ENCODE measurements around the gene RUBCNL. TPM values are rescaled to one million over a fixed set of nuclear protein-coding genes. Genes with fewer than 3 reads are reported as not detected.
A peak's percentile ranks its signal among the peaks of the same experiment; 100 is the strongest.

Gene RUBCNL
- polyA plus RNA-seq, 3 donors: 1.5 to 14.5 (median 2.8) TPM

- Histone ChIP-seq H3K4me1 (ENCODE audit: control insufficient read depth in 1 of 2, insufficient read depth in 2 of 2, low read length in 2 of 2) (peaks cover 47 to 64% of the 10 kb centered on the region in 2 donors), H3K4me3 (replicated peaks in 1 of 3; ENCODE audit: low read depth in 2 of 3, low read length in 3 of 3) (no peak overlapping the region), H3K27ac (ENCODE audit: low read depth in 1 of 2, low read length in 2 of 2) (no peak overlapping the region), H2AFZ (ENCODE audit: insufficient read depth, low read depth, low read length, poor library complexity, severe bottlenecking) (no peak overlapping the region), H3K36me3 (replicated peaks in 1 of 2; ENCODE audit: control insufficient read depth in 1 of 2, insufficient read depth in 2 of 2, low read length in 2 of 2) (no peaks in the 10 kb centered on the region), H3K27me3 (ENCODE audit: control insufficient read depth in 2 of 2, insufficient read depth in 2 of 2, low read length in 2 of 2) (no peaks in the 10 kb centered on the region), H3K79me2 (ENCODE audit: insufficient read depth, low read length) (no peaks in the 10 kb centered on the region), H4K20me1 (ENCODE audit: insufficient read depth, low read length) (no peaks in the 10 kb centered on the region), H3K9me3 (replicated peaks in 1 of 2; ENCODE audit: control insufficient read depth in 1 of 2, insufficient read depth in 1 of 2, low read length in 2 of 2) (no peaks in the 10 kb centered on the region), H3K9ac (ENCODE audit: insufficient read depth, low read length, poor library complexity, severe bottlenecking) (no peak overlapping the region), H3K4me2 (replicated peaks; ENCODE audit: extremely low read depth, low read length, poor library complexity, severe bottlenecking) (no peak overlapping the region)
- WGBS (ENCODE audit: insufficient coverage): 83% methylated on average over 4 of the region's 6 CpGs
- TF ChIP-seq CTCF (IDR thresholded peaks at IDR 0.05): no peak
- no peak overlapping the region for H3K4me3 Mint-ChIP-seq
- peak overlapping the region in 1 of 7 donors; percentile 9 for H3K27ac Mint-ChIP-seq
- H3K4me1 Mint-ChIP-seq: peaks cover 62% of the 10 kb centered on the region
- no peak for DNase-seq
- H3K36me3 Mint-ChIP-seq: peaks cover 3 to 5% of the 10 kb centered on the region in 2 donors
- intact Hi-C loops (cut with micrococcal nuclease): no loop called here
- peaks cover 0 to 2% (median 0%) of the 10 kb centered on the region in 3 donors for H3K27me3 Mint-ChIP-seq (ENCODE audit: low read depth in 3 of 3)
- peaks cover 3 to 10% (median 6%) of the 10 kb centered on the region in 7 donors for H3K9me3 Mint-ChIP-seq
These were observed 71.5 kb downstream of the RUBCNL start for GRCh38 chr13:46315491-46316075.

GRCh38 chr13:46315036-46315435 lies 72.0 kb downstream of the RUBCNL start:
- Histone ChIP-seq H3K27ac (ENCODE audit: low read depth in 1 of 2, low read length in 2 of 2) (no peak overlapping the region), H3K36me3 (replicated peaks in 1 of 2; ENCODE audit: control insufficient read depth in 1 of 2, insufficient read depth in 2 of 2, low read length in 2 of 2) (no peaks in the 10 kb centered on the region), H4K20me1 (ENCODE audit: insufficient read depth, low read length) (no peaks in the 10 kb centered on the region), H3K79me2 (ENCODE audit: insufficient read depth, low read length) (no peaks in the 10 kb centered on the region), H3K4me2 (replicated peaks; ENCODE audit: extremely low read depth, low read length, poor library complexity, severe bottlenecking) (no peak overlapping the region), H3K27me3 (ENCODE audit: control insufficient read depth in 2 of 2, insufficient read depth in 2 of 2, low read length in 2 of 2) (no peaks in the 10 kb centered on the region), H2AFZ (ENCODE audit: insufficient read depth, low read depth, low read length, poor library complexity, severe bottlenecking) (no peak overlapping the region), H3K4me1 (ENCODE audit: control insufficient read depth in 1 of 2, insufficient read depth in 2 of 2, low read length in 2 of 2) (peaks cover 41 to 58% of the 10 kb centered on the region in 2 donors), H3K9me3 (replicated peaks in 1 of 2; ENCODE audit: control insufficient read depth in 1 of 2, insufficient read depth in 1 of 2, low read length in 2 of 2) (peaks cover 0 to under 1% of the 10 kb centered on the region in 2 donors), H3K4me3 (replicated peaks in 1 of 3; ENCODE audit: low read depth in 2 of 3, low read length in 3 of 3) (no peak overlapping the region), H3K9ac (ENCODE audit: insufficient read depth, low read length, poor library complexity, severe bottlenecking) (no peak overlapping the region)
- no peak for TF ChIP-seq CTCF (IDR thresholded peaks at IDR 0.05)
- H3K36me3 Mint-ChIP-seq: peaks cover 3 to 5% of the 10 kb centered on the region in 2 donors
- H3K4me1 Mint-ChIP-seq: peaks cover 60% of the 10 kb centered on the region
- no peak for DNase-seq
- H3K4me3 Mint-ChIP-seq: no peak overlapping the region
- intact Hi-C loops (cut with micrococcal nuclease): no loop called here
- H3K27me3 Mint-ChIP-seq (ENCODE audit: low read depth in 3 of 3): peaks cover 0 to 2% (median 0%) of the 10 kb centered on the region in 3 donors
- H3K9me3 Mint-ChIP-seq: peaks cover 3 to 16% (median 9%) of the 10 kb centered on the region in 7 donors
- peak overlapping the region in 1 of 7 donors; percentile 9 for H3K27ac Mint-ChIP-seq

All from CD14-positive monocyte (primary cell).